HEK293 (cell line): ENCODE results near the gene HPSE2.

Experiments
- CTCF ChIA-PET: fragments of 350-600 bp; formaldehyde crosslinking; extraction: SDS; loops from one replicate; lab custom pipeline; 2021; ENCODE audit warnings: antibody characterized with exemption; lab: Yijun Ruan, JAX
- POLR2A ChIA-PET: fragments of 300-600 bp; formaldehyde crosslinking; extraction: SDS; loops from one replicate; lab custom pipeline; 2020; ENCODE audit warnings: antibody characterized with exemption, inconsistent platforms; lab: Yijun Ruan, JAX
- H3K27ac ChIP-seq: fragments of 200-500 bp; sonication (Bioruptor generic); 2 replicates; pipeline ENCODE4 v1.5.1; 2014; ENCODE audit warnings: low read depth, low read length, control low read depth, inconsistent platforms; ENCODE audit errors: extremely low read depth
- H3K36me3 ChIP-seq, 2 experiments: fragments of 200-500 bp in 1 of 2; sonication (Bioruptor generic) in 1 of 2; 1 replicate in 1 of 2; 2 replicates in 1 of 2; pipeline ENCODE4 v1.5.1; 2014 to 2017; ENCODE audit warnings: inconsistent platforms in 2 of 2, low read length in 2 of 2; ENCODE audit not compliant: control insufficient read depth in 2 of 2, insufficient read depth in 1 of 2
- H3K4me1 ChIP-seq: fragments of 200-500 bp; sonication (Bioruptor generic); 2 replicates; pipeline ENCODE4 v1.5.1; 2014; ENCODE audit warnings: mild to moderate bottlenecking, low read length, inconsistent platforms; ENCODE audit not compliant: control insufficient read depth, insufficient read depth
- H3K4me3 ChIP-seq: 2 replicates; pipeline ENCODE4 v1.5.1; 2011; ENCODE audit warnings: low read depth, mild to moderate bottlenecking, control low read depth, low read length, moderate library complexity
- H3K9me3 ChIP-seq: fragments of 200-500 bp; sonication (Bioruptor generic); 2 replicates; pipeline ENCODE4 v1.5.1; 2014; ENCODE audit warnings: low read depth, low read length, inconsistent platforms; ENCODE audit not compliant: control insufficient read depth, insufficient read depth
- OVOL3 ChIP-seq: fragments of 450-650 bp; formaldehyde crosslinking; IDR thresholded peaks from 2 replicates; pipeline ENCODE4 v1.5.1; 2016; ENCODE audit warnings: missing biosample characterization, missing genetic modification characterization
- WT1 ChIP-seq: fragments of 450-650 bp; formaldehyde crosslinking; IDR thresholded peaks from 2 replicates; pipeline ENCODE4 v1.5.1; 2016; ENCODE audit warnings: missing biosample characterization, missing genetic modification characterization
- ZBTB8A ChIP-seq: fragments of 450-650 bp; formaldehyde crosslinking; IDR thresholded peaks from 2 replicates; pipeline ENCODE4 v1.5.1; 2016; ENCODE audit warnings: missing biosample characterization, missing genetic modification characterization
- ZIC2 ChIP-seq: fragments of 450-650 bp; formaldehyde crosslinking; IDR thresholded peaks from 2 replicates; pipeline ENCODE4 v1.5.1; 2016; ENCODE audit warnings: missing biosample characterization, missing genetic modification characterization
- ZNF169 ChIP-seq: fragments of 450-650 bp; formaldehyde crosslinking; IDR thresholded peaks from 2 replicates; pipeline ENCODE4 v1.5.1; 2016; ENCODE audit warnings: missing biosample characterization, missing genetic modification characterization
- ZNF184 ChIP-seq: fragments of 450-650 bp; IDR thresholded peaks from 2 replicates; pipeline ENCODE4 v1.5.1; 2018; ENCODE audit warnings: missing biosample characterization, mild to moderate bottlenecking, missing genetic modification characterization
- ZNF341 ChIP-seq: fragments of 450-650 bp; formaldehyde crosslinking; IDR thresholded peaks from 2 replicates; pipeline ENCODE4; 2016; ENCODE audit warnings: low read depth, missing biosample characterization, missing genetic modification characterization
- ZNF433 ChIP-seq: fragments of 450-650 bp; formaldehyde crosslinking; IDR thresholded peaks from 2 replicates; pipeline ENCODE4 v1.5.1; 2016; ENCODE audit warnings: missing biosample characterization, missing genetic modification characterization, low read depth
- ZNF521 ChIP-seq: fragments of 450-650 bp; formaldehyde crosslinking; IDR thresholded peaks from 2 replicates; pipeline ENCODE4 v1.5.1; 2017; ENCODE audit warnings: missing biosample characterization, mild to moderate bottlenecking, missing genetic modification characterization
- ZNF660 ChIP-seq: fragments of 450-650 bp; IDR thresholded peaks from 2 replicates; pipeline ENCODE4 v1.5.1; 2018; ENCODE audit warnings: missing biosample characterization, mild to moderate bottlenecking, missing genetic modification characterization
- ZNF791 ChIP-seq: fragments of 450-650 bp; formaldehyde crosslinking; IDR thresholded peaks from 2 replicates; pipeline ENCODE4 v1.5.1; 2016; ENCODE audit warnings: missing biosample characterization, missing genetic modification characterization
- TF ChIP-seq, protein P1 (sequence below): fragments of 450-650 bp; formaldehyde crosslinking; IDR thresholded peaks from 2 replicates; pipeline ENCODE4 v1.5.1; 2016; ENCODE audit warnings: missing biosample characterization, missing genetic modification characterization, low read depth
- TF ChIP-seq, protein P2 (sequence below): fragments of 450-650 bp; formaldehyde crosslinking; IDR thresholded peaks from 2 replicates; pipeline ENCODE4 v1.5.1; 2017; ENCODE audit warnings: missing biosample characterization, missing genetic modification characterization
- TF ChIP-seq, protein P3 (sequence below): fragments of 450-650 bp; formaldehyde crosslinking; IDR thresholded peaks from 2 replicates; pipeline ENCODE4 v1.5.1; 2016; ENCODE audit warnings: missing biosample characterization, missing genetic modification characterization
- TF ChIP-seq, protein P4 (sequence below): fragments of 450-650 bp; formaldehyde crosslinking; IDR thresholded peaks from 2 replicates; pipeline ENCODE4 v1.5.1; 2016; ENCODE audit warnings: missing biosample characterization, missing genetic modification characterization
- TF ChIP-seq, protein P5 (sequence below): fragments of 450-650 bp; formaldehyde crosslinking; IDR thresholded peaks from 2 replicates; pipeline ENCODE4 v1.5.1; 2016; ENCODE audit warnings: missing biosample characterization, missing genetic modification characterization
- TF ChIP-seq, protein P6 (sequence below): fragments of 450-650 bp; formaldehyde crosslinking; IDR thresholded peaks from 2 replicates; pipeline ENCODE4 v1.5.1; 2016; ENCODE audit warnings: missing biosample characterization, missing genetic modification characterization

HPSE2 gene

DNA sequence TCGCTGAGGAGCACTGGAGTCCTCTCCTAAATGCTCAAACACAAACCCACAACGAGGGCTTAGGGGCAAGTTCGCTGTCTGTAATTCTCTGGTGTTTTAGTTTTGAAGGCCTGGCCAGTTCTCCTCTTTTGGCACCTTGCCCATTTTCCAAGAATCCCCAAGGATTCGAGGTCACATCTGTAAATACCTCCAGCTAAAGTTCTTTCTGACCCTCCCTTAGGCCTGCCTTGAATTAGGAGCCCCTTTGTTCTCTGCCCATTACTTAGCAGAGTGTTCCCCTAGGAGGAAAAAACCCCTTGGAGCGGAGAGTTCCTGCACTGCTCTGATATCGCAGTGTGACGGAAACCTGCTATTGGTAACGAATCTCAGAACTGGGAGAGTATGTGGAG, 819.9 kb downstream of the HPSE2 start:
- Histone ChIP-seq H3K9me3 (no peaks in the 10 kb centered on the region), H3K27ac (no peak overlapping the region), H3K4me3 (no peak overlapping the region)
- CTCF ChIA-PET, result interaction anchor here (0.6 kb wide), 1 partner anchor 362 kb away, joined by 3 read pairs; no protein-coding TSS in a partner anchor
- TF ChIP-seq ZNF169 (tag by site-specific recombination), result no peak
- TF ChIP-seq, protein P1, sequence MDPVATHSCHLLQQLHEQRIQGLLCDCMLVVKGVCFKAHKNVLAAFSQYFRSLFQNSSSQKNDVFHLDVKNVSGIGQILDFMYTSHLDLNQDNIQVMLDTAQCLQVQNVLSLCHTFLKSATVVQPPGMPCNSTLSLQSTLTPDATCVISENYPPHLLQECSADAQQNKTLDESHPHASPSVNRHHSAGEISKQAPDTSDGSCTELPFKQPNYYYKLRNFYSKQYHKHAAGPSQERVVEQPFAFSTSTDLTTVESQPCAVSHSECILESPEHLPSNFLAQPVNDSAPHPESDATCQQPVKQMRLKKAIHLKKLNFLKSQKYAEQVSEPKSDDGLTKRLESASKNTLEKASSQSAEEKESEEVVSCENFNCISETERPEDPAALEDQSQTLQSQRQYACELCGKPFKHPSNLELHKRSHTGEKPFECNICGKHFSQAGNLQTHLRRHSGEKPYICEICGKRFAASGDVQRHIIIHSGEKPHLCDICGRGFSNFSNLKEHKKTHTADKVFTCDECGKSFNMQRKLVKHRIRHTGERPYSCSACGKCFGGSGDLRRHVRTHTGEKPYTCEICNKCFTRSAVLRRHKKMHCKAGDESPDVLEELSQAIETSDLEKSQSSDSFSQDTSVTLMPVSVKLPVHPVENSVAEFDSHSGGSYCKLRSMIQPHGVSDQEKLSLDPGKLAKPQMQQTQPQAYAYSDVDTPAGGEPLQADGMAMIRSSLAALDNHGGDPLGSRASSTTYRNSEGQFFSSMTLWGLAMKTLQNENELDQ (tag by site-specific recombination), result no peak
- TF ChIP-seq ZNF791 (tag by site-specific recombination), result no peak
- TF ChIP-seq, protein P2, sequence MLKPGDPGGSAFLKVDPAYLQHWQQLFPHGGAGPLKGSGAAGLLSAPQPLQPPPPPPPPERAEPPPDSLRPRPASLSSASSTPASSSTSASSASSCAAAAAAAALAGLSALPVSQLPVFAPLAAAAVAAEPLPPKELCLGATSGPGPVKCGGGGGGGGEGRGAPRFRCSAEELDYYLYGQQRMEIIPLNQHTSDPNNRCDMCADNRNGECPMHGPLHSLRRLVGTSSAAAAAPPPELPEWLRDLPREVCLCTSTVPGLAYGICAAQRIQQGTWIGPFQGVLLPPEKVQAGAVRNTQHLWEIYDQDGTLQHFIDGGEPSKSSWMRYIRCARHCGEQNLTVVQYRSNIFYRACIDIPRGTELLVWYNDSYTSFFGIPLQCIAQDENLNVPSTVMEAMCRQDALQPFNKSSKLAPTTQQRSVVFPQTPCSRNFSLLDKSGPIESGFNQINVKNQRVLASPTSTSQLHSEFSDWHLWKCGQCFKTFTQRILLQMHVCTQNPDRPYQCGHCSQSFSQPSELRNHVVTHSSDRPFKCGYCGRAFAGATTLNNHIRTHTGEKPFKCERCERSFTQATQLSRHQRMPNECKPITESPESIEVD, result no peak
- no peak for TF ChIP-seq ZNF433 (tag by site-specific recombination)
- no peak for TF ChIP-seq ZNF521 (tag by site-specific recombination)
- 0 out of 2 replicates have a peak, but pooled peaks have one; percentile 35 for TF ChIP-seq ZNF660 (tag by site-specific recombination)
- TF ChIP-seq ZNF184 (tag by site-specific recombination), result 0 out of 2 replicates have a peak, but pooled peaks have one; percentile 37
- TF ChIP-seq, all 188 proteins: peak for 2
- Histone ChIP-seq H3K4me1 (peaks cover 6% of the 10 kb centered on the region), H3K36me3 (peaks cover 0 to 32% of the 10 kb centered on the region in 2 experiments; a peak in 1 of 3 replicates)
- POLR2A ChIA-PET, result interaction anchor here (0.5 to 1.4 kb wide), 4 partner anchors 10 to 312 kb away, joined by 3 to 5 read pairs (median 3); no protein-coding TSS in a partner anchor

DNA sequence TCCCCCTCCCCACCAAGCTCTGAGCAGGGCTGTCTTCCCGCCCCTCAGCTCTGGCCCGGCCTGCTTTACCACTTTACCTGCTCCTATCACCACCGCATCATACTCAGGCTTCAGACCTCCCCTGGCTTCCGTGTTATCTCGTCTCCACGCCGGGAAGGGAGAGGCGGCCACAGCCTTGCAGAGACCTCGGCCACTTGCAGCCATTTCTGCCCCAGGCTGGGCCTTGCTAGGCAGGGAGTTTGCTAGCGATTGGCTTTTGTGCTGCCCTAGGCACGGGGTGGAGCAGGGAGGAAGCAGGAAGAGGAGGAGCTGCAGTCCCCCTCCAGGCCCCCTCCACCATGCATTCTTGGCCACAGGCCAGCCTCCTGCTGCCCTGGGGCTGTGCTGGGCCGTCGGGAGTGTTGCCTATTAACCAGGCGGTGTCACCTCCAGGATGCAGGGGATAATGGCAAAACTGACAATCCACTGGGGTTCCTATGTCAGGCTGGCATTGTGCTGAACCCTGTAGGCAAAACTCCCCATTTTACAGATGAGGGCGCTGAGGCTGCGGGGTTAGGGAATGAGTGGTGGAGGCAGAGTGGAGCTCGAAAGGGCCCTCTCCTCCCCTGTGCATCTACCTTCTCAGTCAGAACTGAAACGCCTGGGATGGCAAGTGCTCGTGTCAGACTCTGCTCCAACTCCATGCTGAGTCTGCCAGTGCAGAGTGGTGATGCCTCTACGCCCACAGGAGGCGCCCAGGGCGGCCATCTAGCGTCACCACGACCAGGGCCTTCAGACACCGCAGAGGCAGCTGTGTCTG, 820.5 kb downstream of the HPSE2 start, which contains the start of gene PYROXD2:
Gene PYROXD2, minus strand, starts transcription at position 251 of the 799 bp plus-strand sequence. Its CDS starts 47 bp downstream, at position 204.
- peak within 1 kb of the TSS; percentile 52; the same call in 1 of the 2 replicates for H3K27ac ChIP-seq
- H3K4me1 ChIP-seq, result peaks cover 6% of the 10 kb centered on the region
- CTCF ChIA-PET, result interaction anchor here (0.6 kb wide), 1 partner anchor 362 kb away, joined by 3 read pairs; no protein-coding TSS in a partner anchor
- peak within 1 kb of the TSS; percentile 59 for H3K4me3 ChIP-seq
- peaks cover 0 to 30% of the 10 kb centered on the region in 2 experiments; a peak in 1 of 3 replicates for H3K36me3 ChIP-seq
- POLR2A ChIA-PET, result interaction anchor here (0.5 to 1.4 kb wide), 4 partner anchors 9 to 312 kb away, joined by 3 to 5 read pairs (median 3); no protein-coding TSS in a partner anchor
- no peaks in the 10 kb centered on the region for H3K9me3 ChIP-seq
- TF ChIP-seq, protein P3, sequence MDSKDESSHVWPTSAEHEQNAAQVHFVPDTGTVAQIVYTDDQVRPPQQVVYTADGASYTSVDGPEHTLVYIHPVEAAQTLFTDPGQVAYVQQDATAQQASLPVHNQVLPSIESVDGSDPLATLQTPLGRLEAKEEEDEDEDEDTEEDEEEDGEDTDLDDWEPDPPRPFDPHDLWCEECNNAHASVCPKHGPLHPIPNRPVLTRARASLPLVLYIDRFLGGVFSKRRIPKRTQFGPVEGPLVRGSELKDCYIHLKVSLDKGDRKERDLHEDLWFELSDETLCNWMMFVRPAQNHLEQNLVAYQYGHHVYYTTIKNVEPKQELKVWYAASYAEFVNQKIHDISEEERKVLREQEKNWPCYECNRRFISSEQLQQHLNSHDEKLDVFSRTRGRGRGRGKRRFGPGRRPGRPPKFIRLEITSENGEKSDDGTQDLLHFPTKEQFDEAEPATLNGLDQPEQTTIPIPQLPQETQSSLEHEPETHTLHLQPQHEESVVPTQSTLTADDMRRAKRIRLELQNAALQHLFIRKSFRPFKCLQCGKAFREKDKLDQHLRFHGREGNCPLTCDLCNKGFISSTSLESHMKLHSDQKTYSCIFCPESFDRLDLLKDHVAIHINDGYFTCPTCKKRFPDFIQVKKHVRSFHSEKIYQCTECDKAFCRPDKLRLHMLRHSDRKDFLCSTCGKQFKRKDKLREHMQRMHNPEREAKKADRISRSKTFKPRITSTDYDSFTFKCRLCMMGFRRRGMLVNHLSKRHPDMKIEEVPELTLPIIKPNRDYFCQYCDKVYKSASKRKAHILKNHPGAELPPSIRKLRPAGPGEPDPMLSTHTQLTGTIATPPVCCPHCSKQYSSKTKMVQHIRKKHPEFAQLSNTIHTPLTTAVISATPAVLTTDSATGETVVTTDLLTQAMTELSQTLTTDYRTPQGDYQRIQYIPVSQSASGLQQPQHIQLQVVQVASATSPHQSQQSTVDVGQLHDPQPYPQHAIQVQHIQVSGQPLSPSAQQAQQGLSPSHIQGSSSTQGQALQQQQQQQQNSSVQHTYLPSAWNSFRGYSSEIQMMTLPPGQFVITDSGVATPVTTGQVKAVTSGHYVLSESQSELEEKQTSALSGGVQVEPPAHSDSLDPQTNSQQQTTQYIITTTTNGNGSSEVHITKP (tag by site-specific recombination), result peak; percentile 61
- 0 out of 2 replicates have a peak, but pooled peaks have one; percentile 9 for TF ChIP-seq ZNF341 (tag by site-specific recombination)
- TF ChIP-seq ZBTB8A (tag by site-specific recombination), result 0 out of 2 replicates have a peak, but pooled peaks have one; percentile 30
- no peak for TF ChIP-seq OVOL3 (tag by site-specific recombination)
- TF ChIP-seq, protein P4, sequence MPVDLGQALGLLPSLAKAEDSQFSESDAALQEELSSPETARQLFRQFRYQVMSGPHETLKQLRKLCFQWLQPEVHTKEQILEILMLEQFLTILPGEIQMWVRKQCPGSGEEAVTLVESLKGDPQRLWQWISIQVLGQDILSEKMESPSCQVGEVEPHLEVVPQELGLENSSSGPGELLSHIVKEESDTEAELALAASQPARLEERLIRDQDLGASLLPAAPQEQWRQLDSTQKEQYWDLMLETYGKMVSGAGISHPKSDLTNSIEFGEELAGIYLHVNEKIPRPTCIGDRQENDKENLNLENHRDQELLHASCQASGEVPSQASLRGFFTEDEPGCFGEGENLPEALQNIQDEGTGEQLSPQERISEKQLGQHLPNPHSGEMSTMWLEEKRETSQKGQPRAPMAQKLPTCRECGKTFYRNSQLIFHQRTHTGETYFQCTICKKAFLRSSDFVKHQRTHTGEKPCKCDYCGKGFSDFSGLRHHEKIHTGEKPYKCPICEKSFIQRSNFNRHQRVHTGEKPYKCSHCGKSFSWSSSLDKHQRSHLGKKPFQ (tag by site-specific recombination), result no peak
- TF ChIP-seq WT1 (tag by site-specific recombination), result peak; percentile 41; the same call in 1 of the 2 replicates
- TF ChIP-seq, protein P5, sequence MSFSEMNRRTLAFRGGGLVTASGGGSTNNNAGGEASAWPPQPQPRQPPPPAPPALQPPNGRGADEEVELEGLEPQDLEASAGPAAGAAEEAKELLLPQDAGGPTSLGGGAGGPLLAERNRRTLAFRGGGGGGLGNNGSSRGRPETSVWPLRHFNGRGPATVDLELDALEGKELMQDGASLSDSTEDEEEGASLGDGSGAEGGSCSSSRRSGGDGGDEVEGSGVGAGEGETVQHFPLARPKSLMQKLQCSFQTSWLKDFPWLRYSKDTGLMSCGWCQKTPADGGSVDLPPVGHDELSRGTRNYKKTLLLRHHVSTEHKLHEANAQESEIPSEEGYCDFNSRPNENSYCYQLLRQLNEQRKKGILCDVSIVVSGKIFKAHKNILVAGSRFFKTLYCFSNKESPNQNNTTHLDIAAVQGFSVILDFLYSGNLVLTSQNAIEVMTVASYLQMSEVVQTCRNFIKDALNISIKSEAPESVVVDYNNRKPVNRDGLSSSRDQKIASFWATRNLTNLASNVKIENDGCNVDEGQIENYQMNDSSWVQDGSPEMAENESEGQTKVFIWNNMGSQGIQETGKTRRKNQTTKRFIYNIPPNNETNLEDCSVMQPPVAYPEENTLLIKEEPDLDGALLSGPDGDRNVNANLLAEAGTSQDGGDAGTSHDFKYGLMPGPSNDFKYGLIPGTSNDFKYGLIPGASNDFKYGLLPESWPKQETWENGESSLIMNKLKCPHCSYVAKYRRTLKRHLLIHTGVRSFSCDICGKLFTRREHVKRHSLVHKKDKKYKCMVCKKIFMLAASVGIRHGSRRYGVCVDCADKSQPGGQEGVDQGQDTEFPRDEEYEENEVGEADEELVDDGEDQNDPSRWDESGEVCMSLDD (tag by site-specific recombination), result no peak
- TF ChIP-seq ZIC2, result peak; percentile 57
- TF ChIP-seq, protein P6, sequence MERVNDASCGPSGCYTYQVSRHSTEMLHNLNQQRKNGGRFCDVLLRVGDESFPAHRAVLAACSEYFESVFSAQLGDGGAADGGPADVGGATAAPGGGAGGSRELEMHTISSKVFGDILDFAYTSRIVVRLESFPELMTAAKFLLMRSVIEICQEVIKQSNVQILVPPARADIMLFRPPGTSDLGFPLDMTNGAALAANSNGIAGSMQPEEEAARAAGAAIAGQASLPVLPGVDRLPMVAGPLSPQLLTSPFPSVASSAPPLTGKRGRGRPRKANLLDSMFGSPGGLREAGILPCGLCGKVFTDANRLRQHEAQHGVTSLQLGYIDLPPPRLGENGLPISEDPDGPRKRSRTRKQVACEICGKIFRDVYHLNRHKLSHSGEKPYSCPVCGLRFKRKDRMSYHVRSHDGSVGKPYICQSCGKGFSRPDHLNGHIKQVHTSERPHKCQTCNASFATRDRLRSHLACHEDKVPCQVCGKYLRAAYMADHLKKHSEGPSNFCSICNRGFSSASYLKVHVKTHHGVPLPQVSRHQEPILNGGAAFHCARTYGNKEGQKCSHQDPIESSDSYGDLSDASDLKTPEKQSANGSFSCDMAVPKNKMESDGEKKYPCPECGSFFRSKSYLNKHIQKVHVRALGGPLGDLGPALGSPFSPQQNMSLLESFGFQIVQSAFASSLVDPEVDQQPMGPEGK, result peak; percentile 59
